ENCODE results near the gene LAPTM5.
A peak's percentile ranks its signal among the peaks of the same experiment; 100 is the strongest.
"Not testable (repeated sequence)": the region's sequence is repeated elsewhere in the genome, so short reads cannot be mapped to it uniquely, and the experiment has no call there.

The LAPTM5 gene

DNA sequence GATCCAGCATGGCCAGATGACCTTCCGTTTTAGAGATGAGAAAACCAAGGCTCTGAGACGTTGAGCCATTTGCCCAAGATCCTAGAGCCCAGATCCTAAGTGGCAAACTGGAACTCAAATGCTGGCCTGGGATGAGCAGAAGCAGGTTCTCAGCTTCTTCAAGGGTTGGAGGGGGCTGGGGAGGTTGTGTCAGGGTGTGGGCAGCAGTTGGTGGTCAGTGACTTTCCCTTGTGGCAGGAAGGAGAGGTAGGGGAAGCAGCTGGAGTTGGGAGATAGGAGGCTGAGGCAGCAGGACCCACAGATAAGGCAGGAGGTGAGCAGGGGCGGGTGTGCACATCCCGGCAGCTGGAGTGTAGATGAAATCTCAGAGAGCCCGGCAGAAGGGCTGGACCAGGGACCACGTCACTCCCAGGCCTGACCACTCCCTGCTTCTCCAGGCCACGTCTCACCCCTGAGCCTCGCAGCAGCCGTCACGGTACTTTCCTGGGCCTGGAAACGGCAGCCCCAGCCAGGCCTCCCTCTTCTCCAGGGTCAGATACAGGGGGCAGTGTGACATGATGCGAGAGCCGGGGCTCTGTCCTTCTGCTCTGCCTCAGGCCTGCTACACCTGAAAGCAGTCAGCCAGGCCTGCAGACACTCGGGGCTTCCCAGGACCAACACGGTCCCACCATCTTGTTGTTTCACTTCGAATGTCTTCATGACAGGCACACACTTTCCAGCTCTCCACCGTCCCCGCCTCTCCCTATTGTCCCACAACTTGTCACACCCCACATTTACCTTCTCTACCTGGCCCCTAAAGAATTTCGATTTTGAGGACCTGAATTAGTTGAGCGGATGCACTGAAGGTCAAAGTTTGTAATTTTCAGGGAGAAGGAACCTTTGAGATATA is 11.5 kb upstream of the LAPTM5 start:
- DNase-seq (ENCODE audit: low read depth), result peak; percentile 53
- no peak overlapping the region for H3K4me3 ChIP-seq (ENCODE audit: low read depth, low read length)
- TF ChIP-seq, protein P1, sequence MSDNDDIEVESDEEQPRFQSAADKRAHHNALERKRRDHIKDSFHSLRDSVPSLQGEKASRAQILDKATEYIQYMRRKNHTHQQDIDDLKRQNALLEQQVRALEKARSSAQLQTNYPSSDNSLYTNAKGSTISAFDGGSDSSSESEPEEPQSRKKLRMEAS (IDR thresholded peaks at IDR 0.05; ENCODE audit: low read depth, low read length), result no peak
- TF ChIP-seq MYC (IDR thresholded peaks at IDR 0.05; ENCODE audit: low read depth, low read length) (no peak), POLR2A (IDR thresholded peaks at IDR 0.05; ENCODE audit: extremely low read depth, insufficient read length) (no peak), CTCF (IDR thresholded peaks at IDR 0.05; ENCODE audit: low read depth, low read length) (no peak)

DNA sequence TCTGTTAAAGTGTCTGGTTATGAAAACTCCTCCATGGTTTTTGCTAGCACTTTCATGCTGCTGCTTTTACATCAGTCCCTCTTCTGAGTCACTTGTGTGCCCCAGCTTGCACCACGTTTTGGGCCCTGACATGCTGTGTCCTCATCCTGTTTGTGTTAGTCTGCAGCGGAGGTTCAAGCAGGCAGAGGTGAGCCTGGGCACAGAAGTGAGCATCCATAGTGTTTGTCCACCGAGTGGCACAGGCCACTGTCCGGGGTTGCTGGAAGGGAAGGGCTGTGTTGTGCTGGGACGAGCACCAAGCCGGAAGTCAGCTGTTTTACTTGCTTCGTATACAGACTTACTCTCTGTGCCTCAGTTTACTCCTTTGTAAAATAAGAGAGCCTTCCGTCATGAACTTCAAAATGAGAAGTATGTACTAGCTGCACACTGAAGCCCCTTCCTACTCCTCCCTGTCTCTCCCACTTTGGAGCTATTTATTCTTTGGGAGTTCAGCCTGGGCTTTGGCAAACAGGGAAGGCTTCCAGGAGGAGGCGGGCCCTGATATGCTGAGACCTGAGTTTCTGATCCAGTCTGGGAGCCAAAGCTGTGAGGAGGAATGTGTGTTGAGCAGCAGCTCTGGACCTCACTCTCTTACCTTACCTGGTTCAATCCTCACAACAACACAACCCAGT is 10.7 kb upstream of the LAPTM5 start:
- no peak for DNase-seq (ENCODE audit: low read depth)

GRCh38 chr1:30766948-30767347 is 9.4 kb upstream of the LAPTM5 start:
- not testable (repeated sequence) for DNase-seq (ENCODE audit: low read depth); H3K4me3 ChIP-seq (ENCODE audit: low read depth, low read length)

More for the DNA sequence above, 10.7 kb upstream of the LAPTM5 start:
- TF ChIP-seq CTCF (IDR thresholded peaks at IDR 0.05; ENCODE audit: low read depth, low read length) (no peak), POLR2A (IDR thresholded peaks at IDR 0.05; ENCODE audit: extremely low read depth, insufficient read length) (no peak), MYC (IDR thresholded peaks at IDR 0.05; ENCODE audit: low read depth, low read length) (no peak)
- TF ChIP-seq, protein P1 (IDR thresholded peaks at IDR 0.05; ENCODE audit: low read depth, low read length), result no peak
- no peak overlapping the region for H3K4me3 ChIP-seq (ENCODE audit: low read depth, low read length)

DNA sequence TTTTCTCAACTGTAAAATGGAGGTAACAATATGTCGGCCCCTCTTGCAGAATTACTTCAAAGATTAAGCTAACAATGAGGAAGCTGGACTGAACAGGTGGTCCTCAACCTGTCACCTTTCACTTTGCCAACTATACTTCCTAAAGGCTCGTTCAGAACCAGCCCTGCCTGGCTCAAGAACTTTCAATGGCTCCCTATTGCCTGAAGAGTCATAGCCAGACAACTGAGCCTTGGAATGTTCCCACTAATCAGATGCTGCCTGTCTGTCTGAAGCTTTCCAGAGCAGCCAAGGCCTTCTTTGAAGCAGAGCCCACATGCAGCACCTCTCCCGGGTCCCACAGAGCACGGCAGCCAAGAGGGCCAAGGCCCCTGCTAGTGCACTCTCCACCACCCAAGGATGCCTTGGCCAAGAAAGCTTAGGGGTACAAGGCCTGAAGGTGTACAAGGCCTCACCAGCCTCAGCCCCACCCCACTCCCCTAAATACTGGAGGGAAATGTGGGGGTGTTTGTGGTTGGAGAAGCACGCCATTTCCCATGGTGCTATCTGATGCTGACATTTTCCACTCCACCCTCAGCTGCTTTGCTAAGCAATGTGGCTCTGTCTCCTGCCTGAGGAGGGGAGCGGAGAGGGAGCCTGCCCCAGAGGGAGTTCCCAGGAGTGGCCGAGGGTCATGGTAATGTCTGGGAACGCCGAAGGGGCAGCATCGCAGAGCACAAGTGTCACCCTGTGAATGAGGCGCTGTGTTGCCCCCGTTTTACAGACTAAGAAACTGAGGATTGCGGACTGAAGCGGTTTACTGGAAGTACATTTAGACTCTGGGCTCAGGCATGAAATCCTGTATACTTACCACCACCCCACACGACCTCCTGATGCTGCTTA is 8.2 kb upstream of the LAPTM5 start:
- no peak overlapping the region for H3K4me3 ChIP-seq (ENCODE audit: low read depth, low read length)
- DNase-seq (ENCODE audit: low read depth), result no peak
- TF ChIP-seq, protein P1 (IDR thresholded peaks at IDR 0.05; ENCODE audit: low read depth, low read length), result no peak
- TF ChIP-seq CTCF (IDR thresholded peaks at IDR 0.05; ENCODE audit: low read depth, low read length), result no peak
- TF ChIP-seq MYC (IDR thresholded peaks at IDR 0.05; ENCODE audit: low read depth, low read length), result no peak
- TF ChIP-seq POLR2A (IDR thresholded peaks at IDR 0.05; ENCODE audit: extremely low read depth, insufficient read length), result no peak

DNA sequence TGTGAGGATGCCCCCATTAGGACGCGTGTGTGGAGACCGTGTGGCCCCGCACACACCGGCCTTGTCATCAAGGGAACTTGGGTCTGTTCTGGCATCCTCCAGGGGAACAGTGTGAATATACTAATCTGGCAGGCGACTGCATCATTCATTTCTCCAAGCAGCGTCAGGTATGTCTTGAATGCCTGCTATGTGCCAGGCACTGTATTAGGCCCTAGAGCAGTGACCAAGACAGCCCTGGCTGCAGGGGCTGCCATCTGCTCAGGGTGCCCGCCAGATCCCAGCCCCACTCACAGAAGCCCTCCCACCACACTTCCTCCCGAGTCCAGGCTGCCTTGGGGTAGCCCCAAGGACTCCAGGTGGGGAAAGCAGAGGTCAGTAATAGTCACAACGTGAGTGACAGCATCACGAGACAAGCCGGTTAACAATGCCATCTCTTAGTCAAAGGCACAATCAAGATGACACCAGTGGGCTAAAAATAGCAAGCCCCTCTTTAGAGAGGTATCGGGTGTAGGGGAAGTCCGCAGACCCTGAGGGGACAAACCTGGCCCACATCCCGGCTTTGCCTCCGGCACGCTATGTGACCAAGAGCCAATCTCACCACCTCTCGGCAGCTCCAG is 7.5 kb upstream of the LAPTM5 start:
- DNase-seq (ENCODE audit: low read depth), result no peak
- no peak overlapping the region for H3K4me3 ChIP-seq (ENCODE audit: low read depth, low read length)
- TF ChIP-seq MYC (IDR thresholded peaks at IDR 0.05; ENCODE audit: low read depth, low read length) (no peak), POLR2A (IDR thresholded peaks at IDR 0.05; ENCODE audit: extremely low read depth, insufficient read length) (no peak), CTCF (IDR thresholded peaks at IDR 0.05; ENCODE audit: low read depth, low read length) (no peak)
- TF ChIP-seq, protein P1 (IDR thresholded peaks at IDR 0.05; ENCODE audit: low read depth, low read length), result no peak
